ENCODE data around the gene TRAF4.

DNA sequence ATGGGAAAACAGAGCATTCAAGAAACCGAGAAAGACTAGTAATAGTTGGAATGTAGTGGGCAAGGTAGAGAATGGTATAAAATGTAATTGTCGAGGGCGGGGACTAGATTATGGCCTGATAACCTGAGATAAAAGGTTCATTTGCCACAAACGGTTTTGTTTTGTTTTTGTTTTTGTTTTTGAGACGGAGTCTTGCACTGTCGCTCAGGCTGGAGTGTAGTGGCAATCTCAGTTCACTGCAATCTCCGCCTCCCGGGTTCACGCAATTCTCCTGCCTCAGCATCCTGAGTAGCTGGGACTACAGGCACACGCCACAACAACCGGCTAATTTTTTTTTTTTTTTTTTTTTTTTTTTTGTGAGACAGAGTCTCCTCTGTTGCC lies 13.9 kb upstream of the TRAF4 start:
- TF ChIP-seq, protein P1, sequence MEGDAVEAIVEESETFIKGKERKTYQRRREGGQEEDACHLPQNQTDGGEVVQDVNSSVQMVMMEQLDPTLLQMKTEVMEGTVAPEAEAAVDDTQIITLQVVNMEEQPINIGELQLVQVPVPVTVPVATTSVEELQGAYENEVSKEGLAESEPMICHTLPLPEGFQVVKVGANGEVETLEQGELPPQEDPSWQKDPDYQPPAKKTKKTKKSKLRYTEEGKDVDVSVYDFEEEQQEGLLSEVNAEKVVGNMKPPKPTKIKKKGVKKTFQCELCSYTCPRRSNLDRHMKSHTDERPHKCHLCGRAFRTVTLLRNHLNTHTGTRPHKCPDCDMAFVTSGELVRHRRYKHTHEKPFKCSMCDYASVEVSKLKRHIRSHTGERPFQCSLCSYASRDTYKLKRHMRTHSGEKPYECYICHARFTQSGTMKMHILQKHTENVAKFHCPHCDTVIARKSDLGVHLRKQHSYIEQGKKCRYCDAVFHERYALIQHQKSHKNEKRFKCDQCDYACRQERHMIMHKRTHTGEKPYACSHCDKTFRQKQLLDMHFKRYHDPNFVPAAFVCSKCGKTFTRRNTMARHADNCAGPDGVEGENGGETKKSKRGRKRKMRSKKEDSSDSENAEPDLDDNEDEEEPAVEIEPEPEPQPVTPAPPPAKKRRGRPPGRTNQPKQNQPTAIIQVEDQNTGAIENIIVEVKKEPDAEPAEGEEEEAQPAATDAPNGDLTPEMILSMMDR (IDR thresholded peaks at IDR 0.05; ENCODE audit: borderline replicate concordance, extremely low read depth, low read length, poor library complexity, severe bottlenecking): no peak
- no peak for TF ChIP-seq EZH2 (IDR thresholded peaks at IDR 0.05; ENCODE audit: borderline replicate concordance, low read depth, low read length, severe bottlenecking)

All from DND-41 (cell line).